Measurements from ENCODE around the gene TRA2B.

TRA2B gene

GRCh38 chr3:185937689-185938374 is at the start of gene TRA2B:
Gene TRA2B, minus strand, starts transcription at chr3:185938014. Its CDS starts 154 bp downstream, at chr3:185937860.
- peak within 1 kb of the TSS; percentile 87 for H2AFZ ChIP-seq
- no peaks in the 10 kb centered on the region for H3K27me3 ChIP-seq (ENCODE audit: control insufficient read depth, insufficient read depth, low read length)
- H3K9ac ChIP-seq: peak within 1 kb of the TSS; percentile 96
- TF ChIP-seq CTCF (IDR thresholded peaks at IDR 0.05): peak; percentile 42
- peak within 1 kb of the TSS; percentile 97 for H3K27ac ChIP-seq
- peak within 1 kb of the TSS; percentile 97 for H3K4me2 ChIP-seq (ENCODE audit: low read length)
- H3K4me1 ChIP-seq: peaks cover 2% of the 10 kb centered on the region
- H3K36me3 ChIP-seq (ENCODE audit: control insufficient read depth, insufficient read depth, low read length): no peaks in the 10 kb centered on the region
- peaks cover 37% of the 10 kb centered on the region for H3K79me2 ChIP-seq
- H3K9me3 ChIP-seq (ENCODE audit: control insufficient read depth, low read length): no peaks in the 10 kb centered on the region
- H3K4me3 ChIP-seq (ENCODE audit: low read depth, low read length): peak within 1 kb of the TSS; percentile 86

- H3K79me2 ChIP-seq: no peaks in the 10 kb centered on the region
- no peak overlapping the region for H2AFZ ChIP-seq
- H3K9me3 ChIP-seq (ENCODE audit: control insufficient read depth, low read length): no peaks in the 10 kb centered on the region
- no peak for TF ChIP-seq CTCF (IDR thresholded peaks at IDR 0.05)
- no peak overlapping the region for H3K9ac ChIP-seq
- no peak overlapping the region for H3K27ac ChIP-seq
- no peaks in the 10 kb centered on the region for H3K4me1 ChIP-seq
- H3K4me2 ChIP-seq (ENCODE audit: low read length): no peak overlapping the region
- no peaks in the 10 kb centered on the region for H3K36me3 ChIP-seq (ENCODE audit: control insufficient read depth, insufficient read depth, low read length)
- H3K27me3 ChIP-seq (ENCODE audit: control insufficient read depth, insufficient read depth, low read length): no peaks in the 10 kb centered on the region
- no peak overlapping the region for H3K4me3 ChIP-seq (ENCODE audit: low read depth, low read length)
These were observed 48.5 kb upstream of the TRA2B start for GRCh38 chr3:185986198-185986777.

GRCh38 chr3:185984203-185984602 is 46.4 kb upstream of the TRA2B start:
- H3K9me3 ChIP-seq (ENCODE audit: control insufficient read depth, low read length): no peaks in the 10 kb centered on the region
- no peak overlapping the region for H2AFZ ChIP-seq
- no peaks in the 10 kb centered on the region for H3K79me2 ChIP-seq
- no peak overlapping the region for H3K27ac ChIP-seq
- H3K4me1 ChIP-seq: no peaks in the 10 kb centered on the region
- TF ChIP-seq CTCF (IDR thresholded peaks at IDR 0.05): no peak
- H3K27me3 ChIP-seq (ENCODE audit: control insufficient read depth, insufficient read depth, low read length): no peaks in the 10 kb centered on the region
- H3K36me3 ChIP-seq (ENCODE audit: control insufficient read depth, insufficient read depth, low read length): no peaks in the 10 kb centered on the region
- no peak overlapping the region for H3K9ac ChIP-seq
- no peak overlapping the region for H3K4me3 ChIP-seq (ENCODE audit: low read depth, low read length)
- no peak overlapping the region for H3K4me2 ChIP-seq (ENCODE audit: low read length)

- Histone ChIP-seq H3K79me2 (no peaks in the 10 kb centered on the region), H3K4me1 (no peaks in the 10 kb centered on the region), H3K36me3 (ENCODE audit: control insufficient read depth, insufficient read depth, low read length) (no peaks in the 10 kb centered on the region), H3K27me3 (ENCODE audit: control insufficient read depth, insufficient read depth, low read length) (no peaks in the 10 kb centered on the region), H3K4me3 (ENCODE audit: low read depth, low read length) (no peak overlapping the region), H3K27ac (no peak overlapping the region), H3K9ac (no peak overlapping the region), H3K9me3 (ENCODE audit: control insufficient read depth, low read length) (no peaks in the 10 kb centered on the region), H2AFZ (peak overlapping the region; percentile 39), H3K4me2 (ENCODE audit: low read length) (no peak overlapping the region)
- peak; percentile 95 for TF ChIP-seq CTCF (IDR thresholded peaks at IDR 0.05)
These were observed 45.8 kb upstream of the TRA2B start for GRCh38 chr3:185983495-185984141.
